ENCODE measurements around the gene ATP6V1C2. TPM values are rescaled to one million over a fixed set of nuclear protein-coding genes. Genes with fewer than 3 reads are reported as not detected.

Gene ATP6V1C2
- total RNA-seq, 2 experiments from 2014 or later, result not detected

- peaks cover 35% of the 10 kb centered on the region for H3K4me1 ChIP-seq (ENCODE audit: insufficient read depth, low read length)
- H3K27me3 Mint-ChIP-seq, result no peaks in the 10 kb centered on the region
- peak overlapping the region; percentile 93 for H3K4me3 Mint-ChIP-seq
- no peaks in the 10 kb centered on the region for H3K9me3 Mint-ChIP-seq
- H3K4me1 Mint-ChIP-seq (ENCODE audit: low read depth), result peaks cover 43% of the 10 kb centered on the region
- H3K27ac ChIP-seq (ENCODE audit: low read depth in 1 of 2, low read length in 2 of 2), result peak overlapping the region; percentile 5 to 31
- ChIA-PET POLR2A (interaction anchor here (2.8 kb wide), 1 partner anchor 19 kb away, joined by 16 read pairs; no protein-coding TSS in a partner anchor), CTCF (no interaction called here)
- TF ChIP-seq, protein P1, sequence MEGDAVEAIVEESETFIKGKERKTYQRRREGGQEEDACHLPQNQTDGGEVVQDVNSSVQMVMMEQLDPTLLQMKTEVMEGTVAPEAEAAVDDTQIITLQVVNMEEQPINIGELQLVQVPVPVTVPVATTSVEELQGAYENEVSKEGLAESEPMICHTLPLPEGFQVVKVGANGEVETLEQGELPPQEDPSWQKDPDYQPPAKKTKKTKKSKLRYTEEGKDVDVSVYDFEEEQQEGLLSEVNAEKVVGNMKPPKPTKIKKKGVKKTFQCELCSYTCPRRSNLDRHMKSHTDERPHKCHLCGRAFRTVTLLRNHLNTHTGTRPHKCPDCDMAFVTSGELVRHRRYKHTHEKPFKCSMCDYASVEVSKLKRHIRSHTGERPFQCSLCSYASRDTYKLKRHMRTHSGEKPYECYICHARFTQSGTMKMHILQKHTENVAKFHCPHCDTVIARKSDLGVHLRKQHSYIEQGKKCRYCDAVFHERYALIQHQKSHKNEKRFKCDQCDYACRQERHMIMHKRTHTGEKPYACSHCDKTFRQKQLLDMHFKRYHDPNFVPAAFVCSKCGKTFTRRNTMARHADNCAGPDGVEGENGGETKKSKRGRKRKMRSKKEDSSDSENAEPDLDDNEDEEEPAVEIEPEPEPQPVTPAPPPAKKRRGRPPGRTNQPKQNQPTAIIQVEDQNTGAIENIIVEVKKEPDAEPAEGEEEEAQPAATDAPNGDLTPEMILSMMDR (IDR thresholded peaks at IDR 0.05), result no peak
- peaks cover 9% of the 10 kb centered on the region for H3K36me3 Mint-ChIP-seq (ENCODE audit: low read depth)
- intact Hi-C loops (cut with DNase I, micrococcal nuclease), result loop anchor here in 1 of 2 experiments (2.0 to 10.0 kb wide), 7 partner anchors 122 to 1973 kb away; partner anchors contain the start of genes CPSF3, ITGB1BP1, KIDINS220 and LPIN1
- peaks cover 2% of the 10 kb centered on the region for H3K36me3 ChIP-seq (ENCODE audit: insufficient read depth, low read length)
- DNase-seq, result peak in 3 of 14 experiments; percentile 37 to 63 (median 44)
- no peaks in the 10 kb centered on the region for H3K27me3 ChIP-seq (ENCODE audit: control insufficient read depth in 1 of 2, insufficient read depth in 2 of 2, low read length in 2 of 2)
- ATAC-seq (ENCODE audit: poor library complexity), result no peak
- no peaks in the 10 kb centered on the region for H3K9me3 ChIP-seq (ENCODE audit: control insufficient read depth in 1 of 2, insufficient read depth in 1 of 2, low read length in 2 of 2)
- peak overlapping the region; percentile 90 for H3K27ac Mint-ChIP-seq
- H3K4me3 ChIP-seq (ENCODE audit: low read length), result peak overlapping the region; percentile 70
These were observed 89.1 kb downstream of the ATP6V1C2 start for GRCh38 chr2:10810202-10811161.

GRCh38 chr2:10811517-10811916 lies 90.1 kb downstream of the ATP6V1C2 start:
- Mint-ChIP-seq H3K4me1 (ENCODE audit: low read depth) (peaks cover 43% of the 10 kb centered on the region), H3K4me3 (peak overlapping the region; percentile 93), H3K9me3 (no peaks in the 10 kb centered on the region), H3K27me3 (no peaks in the 10 kb centered on the region), H3K27ac (peak overlapping the region; percentile 90), H3K36me3 (ENCODE audit: low read depth) (peaks cover 9% of the 10 kb centered on the region)
- Histone ChIP-seq H3K9me3 (ENCODE audit: control insufficient read depth in 1 of 2, insufficient read depth in 1 of 2, low read length in 2 of 2) (no peaks in the 10 kb centered on the region), H3K4me1 (ENCODE audit: insufficient read depth, low read length) (peaks cover 35% of the 10 kb centered on the region), H3K27ac (ENCODE audit: low read depth in 1 of 2, low read length in 2 of 2) (peak overlapping the region in 1 of 2 donors; percentile 31), H3K36me3 (ENCODE audit: insufficient read depth, low read length) (peaks cover 2% of the 10 kb centered on the region), H3K4me3 (ENCODE audit: low read length) (peak overlapping the region; percentile 70), H3K27me3 (ENCODE audit: control insufficient read depth in 1 of 2, insufficient read depth in 2 of 2, low read length in 2 of 2) (no peaks in the 10 kb centered on the region)
- no peak for ATAC-seq (ENCODE audit: poor library complexity)
- no peak for DNase-seq
- intact Hi-C loops (cut with DNase I, micrococcal nuclease), result loop anchor here in 1 of 2 experiments (2.0 to 10.0 kb wide), 7 partner anchors 123 to 1974 kb away; partner anchors contain the start of genes CPSF3, ITGB1BP1, KIDINS220 and LPIN1
- TF ChIP-seq, protein P1 (IDR thresholded peaks at IDR 0.05), result no peak
- POLR2A ChIA-PET, result interaction anchor here (1.8 to 2.8 kb wide), 5 partner anchors 20 to 533 kb away, joined by 9 to 16 read pairs (median 11); partner anchors contain the start of genes ROCK2 and SLC66A3
- CTCF ChIA-PET, result interaction anchor here (1.1 kb wide), 1 partner anchor 21 kb away, joined by 5 read pairs; no protein-coding TSS in a partner anchor

DNA sequence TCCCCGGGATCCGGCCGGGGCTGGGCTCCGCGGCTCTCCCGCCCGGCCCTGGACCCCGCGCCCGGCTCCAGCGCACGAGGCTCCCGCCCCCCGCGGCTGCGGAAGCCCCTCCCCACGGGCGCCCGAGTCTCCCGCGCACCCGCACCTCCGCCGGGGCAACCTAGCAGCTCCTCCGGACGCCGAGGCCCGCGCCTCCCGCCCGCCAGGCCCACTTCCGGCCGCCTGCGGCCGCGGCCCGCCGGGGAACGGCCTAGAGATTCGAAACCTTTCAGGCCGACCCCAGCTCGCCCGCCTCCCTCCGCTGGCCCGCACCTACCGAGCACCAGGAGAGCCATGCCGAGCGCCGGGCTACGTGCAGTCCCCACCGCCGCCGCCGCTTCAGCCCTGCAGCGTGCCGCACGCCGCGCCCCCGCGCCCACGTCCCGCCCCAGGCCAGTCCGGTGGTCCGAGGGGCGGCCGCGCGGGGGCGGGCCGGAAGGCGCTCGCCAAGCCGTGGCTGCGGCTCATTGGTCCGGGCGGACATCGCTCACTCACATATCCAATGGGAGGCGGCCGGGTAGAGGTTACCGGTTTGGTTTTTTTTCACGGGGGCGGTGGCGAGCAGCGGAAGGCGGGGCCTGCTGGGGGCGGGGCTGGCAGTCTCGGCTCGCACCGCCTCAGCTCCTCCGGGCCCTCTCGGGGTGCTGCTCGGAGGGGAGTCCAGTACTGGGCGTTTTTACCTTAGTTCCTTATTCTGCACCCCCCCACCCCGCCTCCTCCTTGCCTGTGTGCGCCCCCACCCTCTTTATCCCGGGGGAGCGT lies 91.1 kb downstream of the ATP6V1C2 start, which contains the start of gene PDIA6:
Gene PDIA6, minus strand, starts transcription at position 424 of the 801 bp plus-strand sequence. Its CDS starts 89 bp downstream, at position 335.
- H3K27me3 ChIP-seq (ENCODE audit: control insufficient read depth in 1 of 2, insufficient read depth in 2 of 2, low read length in 2 of 2), result no peaks in the 10 kb centered on the region
- peak; percentile 90 for ATAC-seq (ENCODE audit: poor library complexity)
- H3K4me3 Mint-ChIP-seq, result peak within 1 kb of the TSS; percentile 93
- intact Hi-C loops (cut with DNase I, micrococcal nuclease), result loop anchor here in 1 of 2 experiments (5.0 to 10.0 kb wide), 6 partner anchors 315 to 1975 kb away; partner anchors contain the start of genes CPSF3, ITGB1BP1, KIDINS220 and LPIN1
- H3K4me1 Mint-ChIP-seq (ENCODE audit: low read depth), result peaks cover 34% of the 10 kb centered on the region
- no peaks in the 10 kb centered on the region for H3K9me3 Mint-ChIP-seq
- peaks cover 32% of the 10 kb centered on the region for H3K4me1 ChIP-seq (ENCODE audit: insufficient read depth, low read length)
- no peaks in the 10 kb centered on the region for H3K9me3 ChIP-seq (ENCODE audit: control insufficient read depth in 1 of 2, insufficient read depth in 1 of 2, low read length in 2 of 2)
- peaks cover 9% of the 10 kb centered on the region for H3K36me3 Mint-ChIP-seq (ENCODE audit: low read depth)
- peak within 1 kb of the TSS in 1 of 2 donors; percentile 31 for H3K27ac ChIP-seq (ENCODE audit: low read depth in 1 of 2, low read length in 2 of 2)
- H3K27ac Mint-ChIP-seq, result peak within 1 kb of the TSS; percentile 90
- H3K36me3 ChIP-seq (ENCODE audit: insufficient read depth, low read length), result no peaks in the 10 kb centered on the region
- peaks cover 2% of the 10 kb centered on the region for H3K27me3 Mint-ChIP-seq
- H3K4me3 ChIP-seq (ENCODE audit: low read length), result peak within 1 kb of the TSS; percentile 70
- ChIA-PET CTCF (interaction anchor here (0.8 to 1.6 kb wide), 4 partner anchors 20 to 320 kb away, joined by 3 to 6 read pairs (median 4); a partner anchor contains a TSS), POLR2A (interaction anchor here (0.8 to 2.8 kb wide), 11 partner anchors 11 to 1077 kb away, joined by 3 to 16 read pairs (median 6); partner anchors contain the start of genes ROCK2 and SLC66A3)
- peak; percentile 89 to 96 (median 92) for DNase-seq
- TF ChIP-seq, protein P1 (IDR thresholded peaks at IDR 0.05), result no peak
